ENCODE measurements around the gene MFAP1.
"Not testable (repeated sequence)": the region's sequence is repeated elsewhere in the genome, so short reads cannot be mapped to it uniquely, and the experiment has no call there.

The MFAP1 gene

GRCh38 chr15:43824302-43825246, at the start of gene MFAP1:
Gene MFAP1, minus strand, starts transcription at chr15:43824690. Its CDS starts 121 bp downstream, at chr15:43824569.
- peak; percentile 85 for DNase-seq

GRCh38 chr15:43873651-43874050, 49.2 kb upstream of the MFAP1 start:
- no peak for DNase-seq

- DNase-seq = no peak
Measured at GRCh38 chr15:43872416-43873020, 48.0 kb upstream of the MFAP1 start.

GRCh38 chr15:43871835-43872234, 47.3 kb upstream of the MFAP1 start:
- DNase-seq = no peak

- DNase-seq = no peak
Measured at GRCh38 chr15:43868406-43868805, 43.9 kb upstream of the MFAP1 start.

- no peak for DNase-seq
Measured at GRCh38 chr15:43867096-43867495, 42.6 kb upstream of the MFAP1 start.

GRCh38 chr15:43866636-43867035, 42.1 kb upstream of the MFAP1 start:
- DNase-seq = not testable (repeated sequence)

- no peak for DNase-seq
Measured at GRCh38 chr15:43859546-43859945, 35.1 kb upstream of the MFAP1 start.

GRCh38 chr15:43854801-43855200, 30.3 kb upstream of the MFAP1 start:
- no peak for DNase-seq

- no peak for DNase-seq
Measured at GRCh38 chr15:43852607-43853006, 28.1 kb upstream of the MFAP1 start.

GRCh38 chr15:43851251-43851650, 26.8 kb upstream of the MFAP1 start:
- no peak for DNase-seq

- no peak for DNase-seq
Measured at GRCh38 chr15:43845421-43845820, 20.9 kb upstream of the MFAP1 start.

GRCh38 chr15:43832485-43832884, 8.0 kb upstream of the MFAP1 start:
- DNase-seq = not testable (repeated sequence)

- not testable (repeated sequence) for DNase-seq
Measured at GRCh38 chr15:43831519-43832052, 7.1 kb upstream of the MFAP1 start.

GRCh38 chr15:43830691-43831275, 6.3 kb upstream of the MFAP1 start:
- not testable (repeated sequence) for DNase-seq

GRCh38 chr15:43829951-43830540, 5.6 kb upstream of the MFAP1 start:
- DNase-seq = not testable (repeated sequence)

- DNase-seq = no peak
Measured at GRCh38 chr15:43828061-43828657, 3.7 kb upstream of the MFAP1 start.

GRCh38 chr15:43826508-43827341, 2.2 kb upstream of the MFAP1 start, which contains the start of gene WDR76:
Gene WDR76, plus strand, starts transcription at chr15:43827002. Its CDS starts 31 bp downstream, at chr15:43827033.
- DNase-seq = peak; percentile 47

GRCh38 chr15:43826029-43826507, 1.6 kb upstream of the MFAP1 start:
- DNase-seq = no peak

- not testable (repeated sequence) for DNase-seq
Measured at GRCh38 chr15:43825305-43825704, 815 bp upstream of the MFAP1 start.

- DNase-seq = no peak
Measured at GRCh38 chr15:43821505-43821904, 3.0 kb downstream of the MFAP1 start.

All from activated CD4-positive, alpha-beta T cell treated with anti-CD3 and anti-CD28 coated beads for 1 hour (primary cell).